HepG2 (cell line): ENCODE data around the gene SMDT1. TPM values are rescaled to one million over a fixed set of nuclear protein-coding genes. Genes with fewer than 3 reads are reported as not detected.

Experiments used
- ARNTL ChIP-seq: sonication (generic); formaldehyde crosslinking; IDR thresholded peaks from 2 replicates; pipeline ENCODE4 v1.4.0; 2020; ENCODE audit warnings: mild to moderate bottlenecking, missing genetic modification reagents
- FIP1L1 ChIP-seq: fragments of 200-400 bp; formaldehyde crosslinking; IDR thresholded peaks from 2 replicates; pipeline ENCODE4 v1.6.1; 2018; ENCODE audit warnings: low read depth, mild to moderate bottlenecking, low read length, moderate library complexity, borderline replicate concordance; ENCODE audit not compliant: insufficient read depth
- HIVEP1 ChIP-seq: sonication (generic); formaldehyde crosslinking; IDR thresholded peaks from 2 replicates; pipeline ENCODE4 v1.4.0; 2020; ENCODE audit warnings: mild to moderate bottlenecking, missing genetic modification reagents
- KAT7 ChIP-seq: IDR thresholded peaks from 2 replicates; pipeline ENCODE4 v1.6.1; 2018; ENCODE audit warnings: borderline replicate concordance, missing compliant biosample characterization
- KLF11 ChIP-seq: IDR thresholded peaks from 2 replicates; pipeline ENCODE4 v1.6.1; 2016; ENCODE audit warnings: missing compliant biosample characterization
- LCORL ChIP-seq, 2 experiments: fragments of 450-650 bp in 1 of 2; sonication (generic) in 1 of 2; formaldehyde crosslinking in 1 of 2; IDR thresholded peaks; 2 replicates each; pipeline versions ENCODE4 v1.5.0 to v1.6.1; 2017 to 2020; ENCODE audit warnings: antibody characterized with exemption in 1 of 2, missing genetic modification reagents in 1 of 2
- MBD4 ChIP-seq: IDR thresholded peaks from 2 replicates; pipeline ENCODE4 v1.6.1; 2012; ENCODE audit warnings: low read length, inconsistent platforms, borderline replicate concordance
- MED1 ChIP-seq: sonication (generic); formaldehyde crosslinking; IDR thresholded peaks from 2 replicates; pipeline ENCODE4 v1.4.0; 2020; ENCODE audit warnings: missing genetic modification reagents
- NFE2 ChIP-seq: sonication (generic); formaldehyde crosslinking; IDR thresholded peaks from 2 replicates; pipeline ENCODE4 v1.4.0; 2020; ENCODE audit warnings: missing genetic modification reagents
- NR2F6 ChIP-seq, 2 experiments: IDR thresholded peaks; 2 replicates each; pipeline ENCODE4 v1.6.1; 2016; ENCODE audit warnings: antibody characterized with exemption in 1 of 2, mild to moderate bottlenecking in 1 of 2
- PHF20 ChIP-seq: sonication (generic); formaldehyde crosslinking; IDR thresholded peaks from 2 replicates; pipeline ENCODE4 v1.5.0; 2020; ENCODE audit warnings: mild to moderate bottlenecking, missing genetic modification reagents
- POGK ChIP-seq: sonication (generic); formaldehyde crosslinking; conservative IDR thresholded peaks from 2 replicates; pipeline ENCODE4 v1.8.0; 2022; ENCODE audit warnings: mild to moderate bottlenecking, moderate library complexity, missing genetic modification reagents
- PPARG ChIP-seq: conservative IDR thresholded peaks from 2 replicates; pipeline ENCODE4 v1.6.1; 2016; ENCODE audit warnings: missing biosample characterization, missing genetic modification reagents
- PRDM15 ChIP-seq: sonication (generic); formaldehyde crosslinking; IDR thresholded peaks from 2 replicates; pipeline ENCODE4 v1.4.0; 2020; ENCODE audit warnings: missing genetic modification reagents
- RARA ChIP-seq: IDR thresholded peaks from 2 replicates; pipeline ENCODE4 v1.6.1; 2016; ENCODE audit warnings: missing genetic modification reagents, missing compliant biosample characterization
- SPEN ChIP-seq: sonication (generic); formaldehyde crosslinking; IDR thresholded peaks from 2 replicates; pipeline ENCODE4 v1.5.1; 2020; ENCODE audit warnings: low read depth, mild to moderate bottlenecking, missing genetic modification reagents
- SRSF9 ChIP-seq: fragments of 200-400 bp; formaldehyde crosslinking; IDR thresholded peaks from 2 replicates; pipeline ENCODE4 v1.6.1; 2018; ENCODE audit warnings: borderline replicate concordance, mild to moderate bottlenecking, low read depth, low read length; ENCODE audit not compliant: insufficient read depth, poor library complexity, severe bottlenecking
- TEAD3 ChIP-seq: optimal IDR thresholded peaks from 2 replicates; pipeline ENCODE3; 2016; ENCODE audit warnings: borderline replicate concordance
- TOPORS ChIP-seq: sonication (generic); formaldehyde crosslinking; IDR thresholded peaks from 2 replicates; pipeline ENCODE4 v1.8.0; 2023; ENCODE audit warnings: mild to moderate bottlenecking, missing genetic modification reagents
- ZNF331 ChIP-seq: sonication (generic); formaldehyde crosslinking; IDR thresholded peaks from 2 replicates; pipeline ENCODE4 v1.4.0; 2020; ENCODE audit warnings: missing genetic modification reagents
- ZNF33A ChIP-seq: sonication (generic); formaldehyde crosslinking; IDR thresholded peaks from 2 replicates; pipeline ENCODE4 v1.5.1; 2020; ENCODE audit warnings: missing genetic modification reagents, mild to moderate bottlenecking, moderate library complexity, borderline replicate concordance
- ZNF598 ChIP-seq: sonication (generic); formaldehyde crosslinking; IDR thresholded peaks from 2 replicates; pipeline ENCODE4 v1.5.1; 2020; ENCODE audit warnings: mild to moderate bottlenecking, missing genetic modification reagents, borderline replicate concordance
- ZNF678 ChIP-seq: sonication (generic); formaldehyde crosslinking; IDR thresholded peaks from 2 replicates; pipeline ENCODE4 v1.4.0; 2020; ENCODE audit warnings: mild to moderate bottlenecking, missing genetic modification reagents
- ZNF781 ChIP-seq: sonication (generic); formaldehyde crosslinking; IDR thresholded peaks from 2 replicates; pipeline ENCODE4 v1.5.1; 2020; ENCODE audit warnings: borderline replicate concordance, mild to moderate bottlenecking, missing genetic modification reagents; ENCODE audit errors: not compliant biosample characterization
- polyA plus RNA-seq, 8 experiments: library from polyadenylated mRNA; depleted of rRNA in 3 of 8; stranded (reverse) in 7 of 8; unstranded in 1 of 8; fragments of >200 nt; fragmentation: Illumina TruSeq in 4 of 8; extraction: Trizol in 4 of 8; gene quantifications; 2 replicates each; pipeline versions ENCODE4 v1.2.1 to v1.2.3, GENCODE V29; 2011 to 2016; ENCODE audit warnings: low read depth in 4 of 8, missing spikeins in 1 of 8, mixed read lengths in 1 of 8; ENCODE audit not compliant: insufficient read depth in 1 of 8
- total RNA-seq, 5 experiments: library from RNA; depleted of rRNA; stranded (reverse); fragments of >200 nt; fragmentation: Illumina TruSeq; extraction: Trizol; gene quantifications; 2 replicates each; pipeline ENCODE4 v1.2.3, GENCODE V29; 2016; ENCODE audit warnings: low read depth in 1 of 5

Gene SMDT1
- total and polyA plus RNA-seq, 2 of the 13 experiments (the other 11 are each of a cell fraction or from before 2014, with no cell fraction given): 8.3 to 26.6 TPM

- TF ChIP-seq SRSF9 (no peak), ZNF678 (CRISPR knock-in tag) (no peak), ZNF781 (CRISPR knock-in tag) (no peak), MBD4 (no peak), TOPORS (peak; percentile 60; the same call in 1 of the 2 replicates), PPARG (peak; percentile 57; the same call in 1 of the 2 replicates), POGK (CRISPR knock-in tag) (peak; percentile 60), FIP1L1 (0 out of 2 replicates have a peak, but pooled peaks have one; percentile 31), HIVEP1 (CRISPR knock-in tag) (peak; percentile 93), NFE2 (CRISPR knock-in tag) (no peak), ZNF331 (peak; percentile 44; the same call in 1 of the 2 replicates), LCORL (IDR thresholded peaks at IDR 0.05) (no peak), LCORL (CRISPR knock-in tag; IDR thresholded peaks at IDR 0.05) (peak; percentile 63; the same call in 1 of the 2 replicates), TEAD3 (CRISPR knock-in tag) (peak; percentile 48), KAT7 (CRISPR knock-in tag) (0 out of 2 replicates have a peak, but pooled peaks have one; percentile 50), RARA (CRISPR knock-in tag) (peak; percentile 50), MED1 (CRISPR knock-in tag) (peak; percentile 83), KLF11 (CRISPR knock-in tag) (no peak), PHF20 (peak; percentile 61; the same call in 1 of the 2 replicates), NR2F6 (IDR thresholded peaks at IDR 0.05) (no peak), NR2F6 (CRISPR knock-in tag; IDR thresholded peaks at IDR 0.05) (peak; percentile 78; the same call in 1 of the 2 replicates), ZNF33A (peak; percentile 21; the same call in 1 of the 2 replicates), SPEN (CRISPR knock-in tag) (peak; percentile 80), ZNF598 (CRISPR knock-in tag) (peak; percentile 86), PRDM15 (CRISPR knock-in tag) (no peak), ARNTL (peak; percentile 56)
These were observed 11.3 kb downstream of the SMDT1 start, which contains the start of gene NDUFA6 (continued) for GRCh38 chr22:42090596-42091454.
